Measurements from ENCODE around the gene TSHR.

GRCh38 chr14:81143793-81144192 is 188.4 kb downstream of the TSHR start:
- TF ChIP-seq EZH2 (IDR thresholded peaks at IDR 0.05): no peak
- TF ChIP-seq POLR2AphosphoS5 (IDR thresholded peaks at IDR 0.05; ENCODE audit: borderline replicate concordance, low read depth, low read length): no peak
- no peak for TF ChIP-seq FOXP2 (optimal IDR thresholded peaks at IDR 0.05; ENCODE audit: control extremely low read depth, extremely low read length, insufficient read depth)

All from SK-N-MC (cell line).